HEK293 (cell line): ENCODE results near the gene TADA3.

Experiments used
- IKZF3 ChIP-seq: fragments of 450-650 bp; IDR thresholded peaks from 2 replicates; pipeline ENCODE4 v1.5.0; 2018; ENCODE audit warnings: missing biosample characterization, mild to moderate bottlenecking, missing genetic modification characterization, moderate library complexity
- MEIS1 ChIP-seq: sonication (generic); formaldehyde crosslinking; IDR thresholded peaks from 2 replicates; pipeline ENCODE4 v1.8.1; 2022; ENCODE audit warnings: missing genetic modification reagents, mild to moderate bottlenecking, borderline replicate concordance
- SALL2 ChIP-seq: fragments of 450-650 bp; formaldehyde crosslinking; IDR thresholded peaks from 2 replicates; pipeline ENCODE4 v1.5.0; 2017; ENCODE audit warnings: missing biosample characterization, mild to moderate bottlenecking, missing genetic modification characterization, borderline replicate concordance
- SCRT1 ChIP-seq: fragments of 450-650 bp; formaldehyde crosslinking; IDR thresholded peaks from 2 replicates; pipeline ENCODE4 v1.5.1; 2016; ENCODE audit warnings: missing biosample characterization, missing genetic modification characterization, borderline replicate concordance
- SP3 ChIP-seq: fragments of 450-650 bp; formaldehyde crosslinking; IDR thresholded peaks from 2 replicates; pipeline ENCODE4 v1.5.1; 2016; ENCODE audit warnings: missing biosample characterization, missing genetic modification characterization
- SP7 ChIP-seq: fragments of 450-650 bp; formaldehyde crosslinking; IDR thresholded peaks from 2 replicates; pipeline ENCODE4 v1.5.1; 2016; ENCODE audit warnings: missing biosample characterization, missing genetic modification characterization
- ZBTB20 ChIP-seq: fragments of 450-650 bp; formaldehyde crosslinking; IDR thresholded peaks from 2 replicates; pipeline ENCODE4 v1.5.1; 2016; ENCODE audit warnings: missing biosample characterization, missing genetic modification characterization
- ZBTB48 ChIP-seq: fragments of 450-650 bp; formaldehyde crosslinking; IDR thresholded peaks from 2 replicates; pipeline ENCODE4 v1.5.1; 2016; ENCODE audit warnings: missing biosample characterization, missing genetic modification characterization
- ZIC2 ChIP-seq: fragments of 450-650 bp; formaldehyde crosslinking; IDR thresholded peaks from 2 replicates; pipeline ENCODE4 v1.5.1; 2016; ENCODE audit warnings: missing biosample characterization, missing genetic modification characterization
- ZNF184 ChIP-seq: fragments of 450-650 bp; IDR thresholded peaks from 2 replicates; pipeline ENCODE4 v1.5.1; 2018; ENCODE audit warnings: missing biosample characterization, mild to moderate bottlenecking, missing genetic modification characterization
- ZNF202 ChIP-seq: fragments of 450-650 bp; formaldehyde crosslinking; IDR thresholded peaks from 2 replicates; pipeline ENCODE4 v1.5.1; 2016; ENCODE audit warnings: missing biosample characterization, missing genetic modification characterization, borderline replicate concordance
- ZNF211 ChIP-seq: fragments of 450-650 bp; formaldehyde crosslinking; IDR thresholded peaks from 2 replicates; pipeline ENCODE4 v1.5.1; 2016; ENCODE audit warnings: low read depth, missing biosample characterization, missing genetic modification characterization
- ZNF391 ChIP-seq: fragments of 450-650 bp; formaldehyde crosslinking; IDR thresholded peaks from 2 replicates; pipeline ENCODE4 v1.5.1; 2016; ENCODE audit warnings: low read depth, missing biosample characterization, missing genetic modification characterization, borderline replicate concordance
- ZNF423 ChIP-seq: fragments of 450-650 bp; formaldehyde crosslinking; IDR thresholded peaks from 2 replicates; pipeline ENCODE4 v1.5.1; 2016; ENCODE audit warnings: missing biosample characterization, missing genetic modification characterization
- ZNF529 ChIP-seq: fragments of 450-650 bp; formaldehyde crosslinking; IDR thresholded peaks from 2 replicates; pipeline ENCODE4 v1.5.1; 2017; ENCODE audit warnings: missing genetic modification characterization, missing biosample characterization; ENCODE audit not compliant: insufficient replicate concordance
- ZNF621 ChIP-seq: fragments of 450-650 bp; formaldehyde crosslinking; IDR thresholded peaks from 2 replicates; pipeline ENCODE4 v1.5.1; 2017; ENCODE audit warnings: missing biosample characterization, missing genetic modification characterization
- ZNF658 ChIP-seq: fragments of 450-650 bp; formaldehyde crosslinking; IDR thresholded peaks from 2 replicates; pipeline ENCODE4; 2016; ENCODE audit warnings: missing biosample characterization, missing genetic modification characterization
- ZNF830 ChIP-seq: fragments of 450-650 bp; IDR thresholded peaks from 2 replicates; pipeline ENCODE4 v1.5.0; 2018; ENCODE audit warnings: missing biosample characterization, missing genetic modification characterization, low read depth, mild to moderate bottlenecking, moderate library complexity
- TF ChIP-seq, protein P1 (sequence below): fragments of 450-650 bp; IDR thresholded peaks from 2 replicates; pipeline ENCODE4 v1.5.1; 2018; ENCODE audit warnings: missing biosample characterization, mild to moderate bottlenecking, missing genetic modification characterization
- TF ChIP-seq, protein P2 (sequence below): fragments of 450-650 bp; formaldehyde crosslinking; IDR thresholded peaks from 2 replicates; pipeline ENCODE4 v1.5.1; 2016; ENCODE audit warnings: missing biosample characterization, missing genetic modification characterization, low read depth
- TF ChIP-seq, protein P3 (sequence below): fragments of 450-650 bp; formaldehyde crosslinking; IDR thresholded peaks from 2 replicates; pipeline ENCODE4 v1.5.1; 2016; ENCODE audit warnings: missing biosample characterization, missing genetic modification characterization
- TF ChIP-seq, protein P4 (sequence below): IDR thresholded peaks from 2 replicates; pipeline ENCODE4 v1.6.1; 2011; ENCODE audit warnings: mild to moderate bottlenecking, low read depth, low read length, borderline replicate concordance
- TF ChIP-seq, protein P5 (sequence below): fragments of 450-650 bp; formaldehyde crosslinking; IDR thresholded peaks from 2 replicates; pipeline ENCODE4 v1.5.1; 2017; ENCODE audit warnings: missing biosample characterization, missing genetic modification characterization
- TF ChIP-seq, protein P6 (sequence below): fragments of 450-650 bp; formaldehyde crosslinking; IDR thresholded peaks from 2 replicates; pipeline ENCODE4; 2016; ENCODE audit warnings: missing biosample characterization, missing genetic modification characterization
- TF ChIP-seq, protein P7 (sequence below): fragments of 450-650 bp; formaldehyde crosslinking; IDR thresholded peaks from 2 replicates; pipeline ENCODE4 v1.5.1; 2016; ENCODE audit warnings: missing biosample characterization, missing genetic modification characterization

TADA3 gene

DNA sequence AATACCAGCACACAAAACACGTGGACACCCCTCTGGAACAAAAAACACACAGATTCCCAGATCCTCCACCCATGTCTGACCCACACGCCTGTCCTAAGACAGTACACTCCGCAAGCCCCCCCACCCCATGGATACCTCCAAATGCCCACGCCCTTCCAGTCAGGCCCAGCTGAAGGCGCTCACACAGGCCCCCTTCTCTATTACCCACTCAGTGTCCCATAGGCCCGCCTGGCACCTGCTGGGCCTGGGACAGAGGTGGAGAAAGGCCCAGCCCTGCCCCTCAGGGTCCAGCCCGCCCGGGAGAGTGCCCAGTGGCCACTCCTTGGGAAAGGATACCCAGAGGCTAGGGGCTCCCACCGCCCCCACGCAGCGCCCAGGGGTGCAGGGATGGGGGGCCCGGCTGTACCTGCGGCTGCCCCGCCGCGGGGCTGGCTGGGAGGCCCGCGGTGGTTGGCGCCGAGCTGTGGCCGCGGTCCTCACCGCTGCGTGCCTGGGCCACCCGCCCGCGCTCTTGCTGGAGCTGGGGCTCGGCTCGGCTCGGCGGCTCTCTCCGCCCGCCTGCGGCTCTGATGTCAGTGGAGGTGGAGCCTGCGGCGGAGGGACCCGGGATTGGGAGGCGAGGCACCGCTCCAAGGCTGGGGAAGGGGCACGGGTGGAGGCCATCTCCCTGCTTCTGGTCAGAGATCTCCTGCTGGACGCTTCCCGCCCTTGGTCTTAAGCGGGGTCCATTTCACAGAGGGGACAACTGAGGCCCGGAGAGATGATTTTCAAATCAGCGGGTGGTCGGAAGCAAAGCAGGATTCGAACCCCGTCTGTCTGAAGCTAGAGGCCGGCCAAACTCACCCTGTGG is 22.6 kb downstream of the TADA3 start, which contains the start of gene CAMK1 (continued):
- TF ChIP-seq ZIC2 (tag by site-specific recombination) (peak; percentile 86), ZNF391 (tag by site-specific recombination) (no peak), IKZF3 (tag by site-specific recombination) (peak; percentile 82), SP7 (tag by site-specific recombination) (0 out of 2 replicates have a peak, but pooled peaks have one; percentile 31), ZBTB48 (tag by site-specific recombination) (no peak; the same call in 1 of the 2 replicates), ZNF658 (no peak), ZNF202 (tag by site-specific recombination) (no peak), SALL2 (tag by site-specific recombination) (no peak), ZBTB20 (peak; percentile 92), ZNF621 (tag by site-specific recombination) (no peak), ZNF529 (tag by site-specific recombination) (no peak), ZNF184 (0 out of 2 replicates have a peak, but pooled peaks have one; percentile 31), SCRT1 (tag by site-specific recombination) (no peak), SP3 (0 out of 2 replicates have a peak, but pooled peaks have one; percentile 26), ZNF423 (tag by site-specific recombination) (peak; percentile 86), ZNF830 (tag by site-specific recombination) (no peak), ZNF211 (tag by site-specific recombination) (no peak), MEIS1 (CRISPR knock-in tag) (no peak)
- TF ChIP-seq, protein P1, sequence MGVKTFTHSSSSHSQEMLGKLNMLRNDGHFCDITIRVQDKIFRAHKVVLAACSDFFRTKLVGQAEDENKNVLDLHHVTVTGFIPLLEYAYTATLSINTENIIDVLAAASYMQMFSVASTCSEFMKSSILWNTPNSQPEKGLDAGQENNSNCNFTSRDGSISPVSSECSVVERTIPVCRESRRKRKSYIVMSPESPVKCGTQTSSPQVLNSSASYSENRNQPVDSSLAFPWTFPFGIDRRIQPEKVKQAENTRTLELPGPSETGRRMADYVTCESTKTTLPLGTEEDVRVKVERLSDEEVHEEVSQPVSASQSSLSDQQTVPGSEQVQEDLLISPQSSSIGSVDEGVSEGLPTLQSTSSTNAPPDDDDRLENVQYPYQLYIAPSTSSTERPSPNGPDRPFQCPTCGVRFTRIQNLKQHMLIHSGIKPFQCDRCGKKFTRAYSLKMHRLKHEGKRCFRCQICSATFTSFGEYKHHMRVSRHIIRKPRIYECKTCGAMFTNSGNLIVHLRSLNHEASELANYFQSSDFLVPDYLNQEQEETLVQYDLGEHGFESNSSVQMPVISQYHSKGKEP = no peak
- TF ChIP-seq, protein P2, sequence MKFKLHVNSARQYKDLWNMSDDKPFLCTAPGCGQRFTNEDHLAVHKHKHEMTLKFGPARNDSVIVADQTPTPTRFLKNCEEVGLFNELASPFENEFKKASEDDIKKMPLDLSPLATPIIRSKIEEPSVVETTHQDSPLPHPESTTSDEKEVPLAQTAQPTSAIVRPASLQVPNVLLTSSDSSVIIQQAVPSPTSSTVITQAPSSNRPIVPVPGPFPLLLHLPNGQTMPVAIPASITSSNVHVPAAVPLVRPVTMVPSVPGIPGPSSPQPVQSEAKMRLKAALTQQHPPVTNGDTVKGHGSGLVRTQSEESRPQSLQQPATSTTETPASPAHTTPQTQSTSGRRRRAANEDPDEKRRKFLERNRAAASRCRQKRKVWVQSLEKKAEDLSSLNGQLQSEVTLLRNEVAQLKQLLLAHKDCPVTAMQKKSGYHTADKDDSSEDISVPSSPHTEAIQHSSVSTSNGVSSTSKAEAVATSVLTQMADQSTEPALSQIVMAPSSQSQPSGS (tag by site-specific recombination) = no peak
- TF ChIP-seq, protein P3, sequence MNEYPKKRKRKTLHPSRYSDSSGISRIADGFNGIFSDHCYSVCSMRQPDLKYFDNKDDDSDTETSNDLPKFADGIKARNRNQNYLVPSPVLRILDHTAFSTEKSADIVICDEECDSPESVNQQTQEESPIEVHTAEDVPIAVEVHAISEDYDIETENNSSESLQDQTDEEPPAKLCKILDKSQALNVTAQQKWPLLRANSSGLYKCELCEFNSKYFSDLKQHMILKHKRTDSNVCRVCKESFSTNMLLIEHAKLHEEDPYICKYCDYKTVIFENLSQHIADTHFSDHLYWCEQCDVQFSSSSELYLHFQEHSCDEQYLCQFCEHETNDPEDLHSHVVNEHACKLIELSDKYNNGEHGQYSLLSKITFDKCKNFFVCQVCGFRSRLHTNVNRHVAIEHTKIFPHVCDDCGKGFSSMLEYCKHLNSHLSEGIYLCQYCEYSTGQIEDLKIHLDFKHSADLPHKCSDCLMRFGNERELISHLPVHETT (tag by site-specific recombination) = no peak
- TF ChIP-seq, protein P4, sequence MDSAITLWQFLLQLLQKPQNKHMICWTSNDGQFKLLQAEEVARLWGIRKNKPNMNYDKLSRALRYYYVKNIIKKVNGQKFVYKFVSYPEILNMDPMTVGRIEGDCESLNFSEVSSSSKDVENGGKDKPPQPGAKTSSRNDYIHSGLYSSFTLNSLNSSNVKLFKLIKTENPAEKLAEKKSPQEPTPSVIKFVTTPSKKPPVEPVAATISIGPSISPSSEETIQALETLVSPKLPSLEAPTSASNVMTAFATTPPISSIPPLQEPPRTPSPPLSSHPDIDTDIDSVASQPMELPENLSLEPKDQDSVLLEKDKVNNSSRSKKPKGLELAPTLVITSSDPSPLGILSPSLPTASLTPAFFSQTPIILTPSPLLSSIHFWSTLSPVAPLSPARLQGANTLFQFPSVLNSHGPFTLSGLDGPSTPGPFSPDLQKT = no peak
- TF ChIP-seq, protein P5, sequence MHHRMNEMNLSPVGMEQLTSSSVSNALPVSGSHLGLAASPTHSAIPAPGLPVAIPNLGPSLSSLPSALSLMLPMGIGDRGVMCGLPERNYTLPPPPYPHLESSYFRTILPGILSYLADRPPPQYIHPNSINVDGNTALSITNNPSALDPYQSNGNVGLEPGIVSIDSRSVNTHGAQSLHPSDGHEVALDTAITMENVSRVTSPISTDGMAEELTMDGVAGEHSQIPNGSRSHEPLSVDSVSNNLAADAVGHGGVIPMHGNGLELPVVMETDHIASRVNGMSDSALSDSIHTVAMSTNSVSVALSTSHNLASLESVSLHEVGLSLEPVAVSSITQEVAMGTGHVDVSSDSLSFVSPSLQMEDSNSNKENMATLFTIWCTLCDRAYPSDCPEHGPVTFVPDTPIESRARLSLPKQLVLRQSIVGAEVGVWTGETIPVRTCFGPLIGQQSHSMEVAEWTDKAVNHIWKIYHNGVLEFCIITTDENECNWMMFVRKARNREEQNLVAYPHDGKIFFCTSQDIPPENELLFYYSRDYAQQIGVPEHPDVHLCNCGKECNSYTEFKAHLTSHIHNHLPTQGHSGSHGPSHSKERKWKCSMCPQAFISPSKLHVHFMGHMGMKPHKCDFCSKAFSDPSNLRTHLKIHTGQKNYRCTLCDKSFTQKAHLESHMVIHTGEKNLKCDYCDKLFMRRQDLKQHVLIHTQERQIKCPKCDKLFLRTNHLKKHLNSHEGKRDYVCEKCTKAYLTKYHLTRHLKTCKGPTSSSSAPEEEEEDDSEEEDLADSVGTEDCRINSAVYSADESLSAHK (tag by site-specific recombination) = no peak; the same call in 1 of the 2 replicates
- TF ChIP-seq, protein P6, sequence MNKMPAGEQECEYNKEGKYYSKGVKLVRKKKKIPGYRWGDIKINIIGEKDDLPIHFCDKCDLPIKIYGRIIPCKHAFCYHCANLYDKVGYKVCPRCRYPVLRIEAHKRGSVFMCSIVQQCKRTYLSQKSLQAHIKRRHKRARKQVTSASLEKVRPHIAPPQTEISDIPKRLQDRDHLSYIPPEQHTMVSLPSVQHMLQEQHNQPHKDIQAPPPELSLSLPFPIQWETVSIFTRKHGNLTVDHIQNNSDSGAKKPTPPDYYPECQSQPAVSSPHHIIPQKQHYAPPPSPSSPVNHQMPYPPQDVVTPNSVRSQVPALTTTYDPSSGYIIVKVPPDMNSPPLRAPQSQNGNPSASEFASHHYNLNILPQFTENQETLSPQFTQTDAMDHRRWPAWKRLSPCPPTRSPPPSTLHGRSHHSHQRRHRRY (tag by site-specific recombination) = no peak
- TF ChIP-seq, protein P7, sequence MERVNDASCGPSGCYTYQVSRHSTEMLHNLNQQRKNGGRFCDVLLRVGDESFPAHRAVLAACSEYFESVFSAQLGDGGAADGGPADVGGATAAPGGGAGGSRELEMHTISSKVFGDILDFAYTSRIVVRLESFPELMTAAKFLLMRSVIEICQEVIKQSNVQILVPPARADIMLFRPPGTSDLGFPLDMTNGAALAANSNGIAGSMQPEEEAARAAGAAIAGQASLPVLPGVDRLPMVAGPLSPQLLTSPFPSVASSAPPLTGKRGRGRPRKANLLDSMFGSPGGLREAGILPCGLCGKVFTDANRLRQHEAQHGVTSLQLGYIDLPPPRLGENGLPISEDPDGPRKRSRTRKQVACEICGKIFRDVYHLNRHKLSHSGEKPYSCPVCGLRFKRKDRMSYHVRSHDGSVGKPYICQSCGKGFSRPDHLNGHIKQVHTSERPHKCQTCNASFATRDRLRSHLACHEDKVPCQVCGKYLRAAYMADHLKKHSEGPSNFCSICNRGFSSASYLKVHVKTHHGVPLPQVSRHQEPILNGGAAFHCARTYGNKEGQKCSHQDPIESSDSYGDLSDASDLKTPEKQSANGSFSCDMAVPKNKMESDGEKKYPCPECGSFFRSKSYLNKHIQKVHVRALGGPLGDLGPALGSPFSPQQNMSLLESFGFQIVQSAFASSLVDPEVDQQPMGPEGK (tag by site-specific recombination) = peak; percentile 48; the same call in 1 of the 2 replicates
